CD1c-positive myeloid dendritic cell (primary cell): ENCODE measurements around the gene CYP2C19.
"Not testable (repeated sequence)": the region's sequence is repeated elsewhere in the genome, so short reads cannot be mapped to it uniquely, and the experiment has no call there.

Source experiments
- DNase-seq: peaks from one replicate; pipeline ENCODE4 v3.0.0-alpha.2; 2016; ENCODE audit errors: extremely low spot score

The CYP2C19 gene

GRCh38 chr10:94879214-94879613 lies 116.7 kb downstream of the CYP2C19 start:
- no peak for DNase-seq

- DNase-seq, result no peak
These were observed 126.6 kb downstream of the CYP2C19 start for GRCh38 chr10:94889123-94889522.

GRCh38 chr10:94890264-94891022 lies 128.0 kb downstream of the CYP2C19 start:
- DNase-seq, result no peak

- not testable (repeated sequence) for DNase-seq
These were observed 135.9 kb downstream of the CYP2C19 start for GRCh38 chr10:94898414-94898813.

- DNase-seq, result no peak
These were observed 139.6 kb downstream of the CYP2C19 start for GRCh38 chr10:94902080-94902479.

GRCh38 chr10:94902570-94902969 lies 140.1 kb downstream of the CYP2C19 start:
- no peak for DNase-seq
